AG10803 (cell line): ENCODE data around the gene MAEA.
A peak's percentile ranks its signal among the peaks of the same experiment; 100 is the strongest.
"Not testable (repeated sequence)": the region's sequence is repeated elsewhere in the genome, so short reads cannot be mapped to it uniquely, and the experiment has no call there.

Experiments
- DNase-seq: peaks from one replicate; pipeline ENCODE4 v3.0.0; 2010; ENCODE audit warnings: low read depth
- H3K4me3 ChIP-seq: 2 replicates; pipeline ENCODE4 v1.5.1; 2011; ENCODE audit warnings: mild to moderate bottlenecking, low read length, control low read depth
- TF ChIP-seq, protein P1 (sequence below): conservative IDR thresholded peaks from 2 replicates; pipeline ENCODE4 v1.5.1; 2011; ENCODE audit warnings: mild to moderate bottlenecking, low read length, control low read depth, inconsistent platforms

The MAEA gene

DNA sequence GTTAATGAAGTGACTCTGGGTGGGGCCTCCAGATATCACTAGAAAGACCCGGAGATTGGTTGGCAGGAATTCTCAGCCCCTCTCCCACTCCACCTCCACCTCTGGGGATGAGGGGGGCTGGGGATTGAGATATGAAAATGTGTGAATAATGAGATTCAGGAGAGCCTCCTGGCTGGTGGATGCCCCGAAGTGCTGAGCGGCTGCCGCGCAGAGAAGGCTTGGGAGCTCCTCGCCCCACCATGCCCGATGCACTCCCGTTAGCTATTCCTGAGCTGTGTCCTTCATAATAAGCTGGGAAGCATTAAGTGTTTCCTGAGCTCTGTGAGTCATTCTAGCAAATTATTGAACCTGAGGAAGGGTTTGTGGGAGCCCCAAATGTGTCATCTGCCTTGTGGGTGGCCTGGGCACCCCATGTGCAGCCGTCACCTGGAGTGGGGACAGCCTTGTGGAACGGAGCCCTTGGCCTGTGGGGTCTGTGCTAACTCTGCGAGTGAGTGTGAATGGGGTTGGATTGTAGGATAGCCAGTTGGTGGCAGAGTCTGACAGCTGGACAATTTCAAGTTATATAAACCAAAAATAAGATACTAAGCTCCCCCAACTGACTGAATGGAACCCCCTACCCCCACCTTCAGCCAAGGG is 4.4 kb upstream of the MAEA start:
- TF ChIP-seq, protein P1, sequence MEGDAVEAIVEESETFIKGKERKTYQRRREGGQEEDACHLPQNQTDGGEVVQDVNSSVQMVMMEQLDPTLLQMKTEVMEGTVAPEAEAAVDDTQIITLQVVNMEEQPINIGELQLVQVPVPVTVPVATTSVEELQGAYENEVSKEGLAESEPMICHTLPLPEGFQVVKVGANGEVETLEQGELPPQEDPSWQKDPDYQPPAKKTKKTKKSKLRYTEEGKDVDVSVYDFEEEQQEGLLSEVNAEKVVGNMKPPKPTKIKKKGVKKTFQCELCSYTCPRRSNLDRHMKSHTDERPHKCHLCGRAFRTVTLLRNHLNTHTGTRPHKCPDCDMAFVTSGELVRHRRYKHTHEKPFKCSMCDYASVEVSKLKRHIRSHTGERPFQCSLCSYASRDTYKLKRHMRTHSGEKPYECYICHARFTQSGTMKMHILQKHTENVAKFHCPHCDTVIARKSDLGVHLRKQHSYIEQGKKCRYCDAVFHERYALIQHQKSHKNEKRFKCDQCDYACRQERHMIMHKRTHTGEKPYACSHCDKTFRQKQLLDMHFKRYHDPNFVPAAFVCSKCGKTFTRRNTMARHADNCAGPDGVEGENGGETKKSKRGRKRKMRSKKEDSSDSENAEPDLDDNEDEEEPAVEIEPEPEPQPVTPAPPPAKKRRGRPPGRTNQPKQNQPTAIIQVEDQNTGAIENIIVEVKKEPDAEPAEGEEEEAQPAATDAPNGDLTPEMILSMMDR = no peak
- H3K4me3 ChIP-seq = no peak overlapping the region
- no peak for DNase-seq

DNA sequence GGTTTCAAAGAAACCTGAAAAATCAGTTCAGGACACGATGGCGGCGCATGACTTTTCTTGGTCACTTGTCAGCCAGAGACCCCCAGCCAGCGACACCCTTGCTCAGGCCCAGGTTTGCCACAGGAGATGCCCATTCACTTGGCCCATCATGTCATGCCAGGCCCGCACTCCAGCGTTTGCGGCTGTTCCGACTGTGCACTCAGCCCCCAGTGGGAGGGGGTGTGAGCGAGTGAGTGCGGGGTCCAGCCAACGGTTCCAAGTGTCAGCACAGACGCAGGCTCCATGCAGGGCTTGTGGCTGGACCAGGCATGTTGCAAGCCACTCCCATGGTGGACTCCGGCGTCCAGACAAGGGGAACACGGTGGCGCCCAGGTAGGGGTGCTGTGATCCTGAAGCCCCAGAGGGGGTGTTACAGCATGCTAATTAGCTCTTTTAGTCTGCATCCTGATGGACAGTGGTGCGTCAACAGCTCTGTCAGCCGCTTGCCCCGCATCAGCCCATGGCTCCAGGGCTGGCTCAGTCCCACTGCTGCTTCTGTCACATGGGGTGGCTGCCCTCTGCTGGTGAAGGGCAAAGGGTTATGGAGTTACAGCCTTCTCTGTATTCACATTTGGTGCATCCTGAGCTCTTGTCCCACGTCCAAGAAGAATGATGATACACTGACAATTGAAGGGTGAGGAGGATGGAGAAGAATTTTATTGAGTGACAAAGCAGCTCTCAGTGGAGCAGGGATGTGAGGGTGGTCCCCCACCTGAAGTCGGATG is 3.7 kb upstream of the MAEA start:
- DNase-seq = peak; percentile 28
- no peak overlapping the region for H3K4me3 ChIP-seq
- TF ChIP-seq, protein P1 = peak; percentile 31; the same call in 1 of the 2 replicates

DNA sequence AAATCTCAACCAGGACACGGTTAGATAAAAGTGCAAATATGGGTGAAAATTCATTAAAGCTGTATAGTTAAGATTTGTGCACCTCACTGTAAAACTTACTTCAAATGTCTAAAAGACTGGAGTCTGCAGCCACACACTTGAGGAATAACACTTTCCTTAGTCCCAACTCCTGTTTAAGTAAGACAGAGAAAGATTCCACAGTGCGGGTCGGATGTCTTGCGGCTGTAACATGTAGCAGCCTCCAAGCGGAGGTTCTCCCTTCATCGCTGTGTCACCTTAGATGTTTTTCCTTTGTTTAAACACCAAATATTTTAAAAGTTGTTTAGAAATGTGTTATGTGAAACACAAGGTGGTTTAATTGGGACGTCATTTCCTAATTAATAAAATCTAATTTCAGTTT is 905 bp upstream of the MAEA start:
- no peak for DNase-seq
- peak overlapping the region; percentile 71 for H3K4me3 ChIP-seq
- TF ChIP-seq, protein P1 = no peak

DNA sequence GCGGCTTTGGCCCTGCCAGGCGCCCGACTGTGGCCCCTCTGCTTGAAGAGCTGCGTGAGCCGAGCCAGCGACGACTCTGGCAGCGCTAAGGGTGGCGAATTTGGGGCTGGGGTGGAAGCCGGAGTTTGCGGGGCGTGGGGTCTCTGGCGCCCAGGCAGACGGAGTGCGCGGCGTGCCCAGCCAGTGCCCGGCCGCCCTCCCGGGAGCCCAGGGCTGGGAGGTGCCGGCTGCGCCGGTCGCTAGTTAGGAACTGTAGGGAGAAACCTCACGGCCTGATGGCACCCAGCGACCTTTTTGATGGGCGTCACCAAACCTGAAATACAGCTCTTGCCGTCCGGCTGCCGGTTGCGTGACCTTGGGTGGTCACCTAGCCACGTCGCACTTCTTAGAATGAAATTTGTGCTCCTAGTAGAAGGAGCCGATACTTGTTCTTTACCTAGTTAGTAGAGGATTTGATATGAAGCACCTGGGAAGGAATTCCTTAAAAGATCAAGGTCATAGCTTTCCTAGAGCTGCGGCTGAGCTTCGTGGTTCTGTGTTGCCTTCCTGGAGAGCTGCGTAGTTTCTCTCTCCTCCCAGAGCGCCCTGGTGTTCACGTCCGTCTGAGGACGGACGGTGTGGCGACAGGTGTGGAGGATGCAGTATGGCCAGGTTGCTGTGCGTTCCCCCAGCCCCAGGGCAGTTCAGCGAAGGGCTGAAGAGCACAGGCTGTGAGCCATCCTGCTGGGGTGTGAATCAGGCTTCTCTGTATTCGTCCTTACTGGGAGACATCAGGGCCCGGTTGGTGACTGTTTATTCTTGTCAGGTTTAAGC is 680 bp downstream of the MAEA start:
- TF ChIP-seq, protein P1 = no peak
- peak overlapping the region; percentile 83 for H3K4me3 ChIP-seq
- peak; percentile 11 for DNase-seq

DNA sequence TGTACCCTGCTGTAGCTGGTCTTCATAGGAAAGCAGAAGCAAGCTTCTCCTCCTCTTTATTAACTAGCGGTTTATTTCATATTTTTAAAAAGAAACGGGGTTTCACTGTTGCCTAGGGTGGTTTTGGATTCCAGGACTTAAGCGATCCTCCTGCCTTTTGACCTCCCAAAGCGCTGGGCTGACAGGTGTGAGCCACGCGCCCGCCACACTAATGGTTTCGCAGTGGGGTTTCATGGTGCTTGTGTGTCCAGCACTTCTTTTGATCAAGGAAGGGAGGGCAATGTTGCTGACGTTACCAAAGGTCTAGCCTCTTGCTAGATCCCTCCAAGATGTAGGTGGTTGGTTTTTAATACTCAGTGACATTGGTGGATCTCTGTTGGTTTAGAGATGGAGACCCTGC is 1.4 kb downstream of the MAEA start:
- TF ChIP-seq, protein P1 = no peak

DNA sequence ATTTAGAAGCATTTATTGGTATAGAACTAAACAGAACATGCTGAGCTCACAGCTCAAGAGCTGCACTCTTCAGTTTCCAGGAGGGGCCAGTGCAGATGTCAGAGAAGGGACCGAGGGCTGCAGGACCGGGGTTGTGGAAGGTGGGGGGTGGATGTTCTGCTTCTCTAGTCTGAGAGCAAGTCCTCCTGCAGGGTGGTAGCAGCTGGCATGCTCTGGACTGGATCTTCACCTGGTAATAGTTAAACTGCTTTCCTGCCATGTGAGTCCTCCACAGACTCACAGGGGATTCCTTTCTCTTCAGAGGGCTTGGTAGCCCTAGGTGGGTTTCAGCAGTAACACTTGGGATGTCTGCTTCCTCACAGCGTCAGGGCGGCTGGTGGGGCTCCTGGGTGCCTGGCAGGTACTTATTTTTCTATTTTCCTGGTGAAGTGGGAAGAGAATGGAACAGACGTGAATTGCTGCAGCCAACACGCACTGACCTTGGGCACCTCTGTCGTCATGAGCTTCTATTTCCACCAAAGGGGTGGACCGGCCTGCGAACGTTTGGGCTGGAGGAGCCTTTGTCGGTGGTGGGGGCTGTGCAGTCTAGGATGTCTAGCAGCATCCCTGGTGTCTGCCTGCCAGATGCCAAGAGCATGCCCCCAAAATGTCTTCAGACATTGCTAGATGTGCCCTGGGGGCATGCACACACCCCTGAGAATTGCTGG is 2.5 kb downstream of the MAEA start:
- DNase-seq = no peak
- no peak overlapping the region for H3K4me3 ChIP-seq
- TF ChIP-seq, protein P1 = no peak

More for the DNA sequence above, 1.4 kb downstream of the MAEA start:
- H3K4me3 ChIP-seq = peak overlapping the region; percentile 83
- no peak for DNase-seq

DNA sequence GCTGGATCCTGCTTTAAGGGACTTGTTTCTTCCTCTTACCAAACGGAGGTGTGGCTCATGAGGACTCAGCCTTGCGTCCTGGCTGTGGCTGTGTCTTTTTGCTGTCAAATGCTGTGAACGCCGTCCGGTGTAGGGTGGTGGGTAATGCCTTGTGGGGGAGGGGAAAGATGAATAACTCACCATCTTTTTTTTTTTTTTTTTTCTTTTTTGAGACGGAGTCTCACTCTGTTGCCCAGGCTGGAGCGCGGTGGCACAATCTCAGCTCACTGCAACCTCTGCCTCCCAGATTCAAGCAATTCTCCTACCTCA is 3.0 kb downstream of the MAEA start:
- H3K4me3 ChIP-seq, DNase-seq: not testable (repeated sequence)
